Subcutaneous adipose tissue (tissue), 4 donors: ENCODE results near the gene LRRC14B. TPM values are rescaled to one million over a fixed set of nuclear protein-coding genes. Genes with fewer than 3 reads are reported as not detected.

Source experiments
- CTCF ChIP-seq: fragments of 450-650 bp; IDR thresholded peaks from one replicate; pipeline ENCODE4 v1.5.1; 2016; ENCODE audit warnings: low read depth, mild to moderate bottlenecking, control low read depth, antibody characterized with exemption, moderate library complexity
- total RNA-seq, 4 donors: library from RNA; depleted of rRNA; stranded (reverse); fragments of >200 nt; gene quantifications; one replicate each; pipeline ENCODE4 v1.1.0, GENCODE V29; 2016

The LRRC14B gene
- total RNA-seq, 4 donors from 2014 or later, result not detected

DNA sequence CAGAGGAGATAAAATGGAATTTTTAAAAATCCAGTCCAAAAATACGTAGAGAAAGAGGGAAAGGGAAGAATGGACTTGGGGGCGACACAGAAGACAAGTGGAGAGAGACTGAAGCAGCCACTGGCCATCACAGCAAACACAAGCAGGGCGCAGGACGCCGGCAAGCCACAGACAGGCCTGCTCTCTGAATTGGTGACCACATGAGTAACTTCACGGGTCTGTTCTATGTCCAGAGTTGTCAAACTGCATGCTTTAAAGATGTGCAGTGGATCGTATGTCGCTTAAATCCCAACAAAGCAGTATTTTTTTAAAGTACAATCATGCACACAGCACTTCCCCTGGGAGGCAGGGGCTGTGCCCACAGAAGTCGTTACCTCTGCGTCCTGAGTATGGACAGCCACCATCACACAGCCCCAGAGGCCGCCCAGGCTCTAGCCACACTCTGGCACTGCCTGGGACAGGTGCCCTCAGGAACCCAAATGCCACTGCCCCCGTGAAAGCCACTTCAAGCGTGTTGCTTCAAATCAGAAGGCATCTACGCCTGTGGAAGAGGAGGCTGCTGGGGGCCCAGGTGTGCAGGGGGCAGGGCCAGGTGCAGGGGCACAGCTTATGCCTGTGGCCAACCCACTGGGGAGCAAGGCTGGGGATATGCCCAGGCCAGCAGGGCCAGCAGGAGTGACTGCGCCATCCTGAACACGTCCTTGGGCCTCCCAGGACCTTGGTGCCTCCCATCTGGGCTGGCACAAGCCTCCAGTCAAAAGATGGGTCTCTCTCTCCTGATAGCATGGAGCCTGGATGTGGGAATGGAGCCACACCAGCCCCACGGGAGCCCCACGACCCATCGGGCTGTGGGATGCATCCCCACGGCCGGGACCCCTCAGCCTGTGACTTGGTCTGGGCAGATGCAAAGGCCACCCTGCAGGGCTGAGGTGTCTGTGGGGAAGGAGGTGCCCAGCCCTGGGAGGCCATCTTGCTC, 5.9 kb upstream of the LRRC14B start:
- no peak for TF ChIP-seq CTCF

DNA sequence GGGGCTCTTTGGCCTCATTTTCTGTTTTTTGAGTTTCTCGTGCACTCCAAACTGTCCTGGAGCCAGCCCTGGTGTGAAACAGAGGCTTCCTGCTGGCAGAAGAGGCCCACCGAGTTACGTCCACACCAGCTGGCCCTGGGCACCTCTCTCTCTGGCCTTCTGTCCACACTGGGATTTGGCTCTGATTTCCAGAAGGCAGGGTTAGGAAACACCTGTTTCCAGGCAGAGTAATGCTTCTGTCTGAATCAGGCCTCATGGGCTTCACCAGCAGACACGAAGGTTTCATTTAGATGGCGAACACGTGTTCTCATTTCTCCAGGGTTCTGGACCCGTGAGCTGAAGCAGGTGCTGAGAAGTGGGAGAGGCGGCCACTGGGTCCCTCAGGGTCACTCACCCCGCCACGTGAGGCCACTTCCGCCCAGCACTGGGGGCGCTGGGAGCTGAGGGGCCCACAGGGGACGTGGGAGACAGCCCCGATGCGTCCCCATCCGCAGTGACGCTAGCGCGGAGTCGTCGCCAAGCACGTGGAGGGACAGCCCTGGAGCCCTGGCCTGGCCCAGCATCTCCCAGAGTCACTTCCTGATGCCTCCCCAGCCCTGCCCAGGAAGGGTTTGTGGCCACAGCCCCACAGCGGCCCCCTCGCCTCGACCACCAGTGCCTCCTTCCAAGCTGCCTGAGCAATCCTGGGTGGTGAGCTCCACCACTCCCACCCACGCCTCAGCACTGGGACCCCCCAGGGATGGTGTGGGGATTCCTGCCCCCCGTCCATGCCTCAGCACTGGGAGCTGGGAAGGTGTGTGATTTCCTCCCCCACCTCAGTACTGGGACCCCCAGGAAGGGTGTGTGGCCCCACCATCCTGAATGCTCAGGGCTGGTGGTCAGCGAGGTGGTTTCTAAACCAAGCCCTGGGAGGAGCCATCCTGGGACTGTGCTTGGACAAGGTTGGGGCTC, 4.9 kb upstream of the LRRC14B start:
- TF ChIP-seq CTCF, result no peak

- TF ChIP-seq CTCF, result no peak
Measured at GRCh38 chr5:187042-187431, 4.3 kb upstream of the LRRC14B start.

DNA sequence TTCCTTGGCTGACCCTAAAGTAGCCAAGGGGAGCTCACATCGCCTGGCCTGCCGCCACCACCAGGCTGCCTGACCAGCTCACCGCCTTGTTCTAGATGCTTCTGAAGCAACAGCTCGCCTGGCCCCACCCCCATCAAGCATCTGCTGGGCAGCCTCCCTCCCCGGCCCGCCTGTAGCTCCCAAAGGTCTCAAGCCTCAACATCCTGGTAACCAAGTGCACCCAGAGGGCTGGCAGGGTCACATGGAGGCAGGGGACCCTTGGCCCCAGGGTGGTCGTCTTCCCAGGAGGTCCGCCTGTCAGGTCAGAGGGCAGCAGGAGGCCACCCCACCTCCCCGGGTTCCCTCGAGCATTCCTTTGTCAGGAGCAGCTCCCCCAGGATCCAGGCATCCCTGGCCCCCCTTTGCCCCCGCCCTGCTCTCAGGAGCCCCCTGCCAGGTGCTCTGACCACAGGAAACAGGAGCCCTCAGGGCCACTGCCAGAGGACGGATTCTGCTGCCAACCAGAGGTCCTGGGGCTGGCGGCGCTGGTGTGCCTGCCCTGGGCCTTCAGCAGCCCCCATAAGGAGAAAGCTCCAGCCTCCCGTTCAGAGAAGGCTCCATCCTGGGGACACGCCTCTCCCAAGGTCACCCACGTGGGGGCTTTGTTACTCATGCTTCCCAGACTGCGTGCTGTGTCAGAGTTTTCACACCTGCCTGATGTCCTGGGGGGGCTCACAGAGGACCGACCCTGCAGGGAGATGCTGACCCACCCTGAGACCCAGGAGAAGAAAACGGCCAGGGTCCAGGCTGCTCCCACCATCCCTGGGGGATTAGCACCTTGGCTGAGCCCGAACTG, 3.5 kb upstream of the LRRC14B start:
- TF ChIP-seq CTCF, result no peak

DNA sequence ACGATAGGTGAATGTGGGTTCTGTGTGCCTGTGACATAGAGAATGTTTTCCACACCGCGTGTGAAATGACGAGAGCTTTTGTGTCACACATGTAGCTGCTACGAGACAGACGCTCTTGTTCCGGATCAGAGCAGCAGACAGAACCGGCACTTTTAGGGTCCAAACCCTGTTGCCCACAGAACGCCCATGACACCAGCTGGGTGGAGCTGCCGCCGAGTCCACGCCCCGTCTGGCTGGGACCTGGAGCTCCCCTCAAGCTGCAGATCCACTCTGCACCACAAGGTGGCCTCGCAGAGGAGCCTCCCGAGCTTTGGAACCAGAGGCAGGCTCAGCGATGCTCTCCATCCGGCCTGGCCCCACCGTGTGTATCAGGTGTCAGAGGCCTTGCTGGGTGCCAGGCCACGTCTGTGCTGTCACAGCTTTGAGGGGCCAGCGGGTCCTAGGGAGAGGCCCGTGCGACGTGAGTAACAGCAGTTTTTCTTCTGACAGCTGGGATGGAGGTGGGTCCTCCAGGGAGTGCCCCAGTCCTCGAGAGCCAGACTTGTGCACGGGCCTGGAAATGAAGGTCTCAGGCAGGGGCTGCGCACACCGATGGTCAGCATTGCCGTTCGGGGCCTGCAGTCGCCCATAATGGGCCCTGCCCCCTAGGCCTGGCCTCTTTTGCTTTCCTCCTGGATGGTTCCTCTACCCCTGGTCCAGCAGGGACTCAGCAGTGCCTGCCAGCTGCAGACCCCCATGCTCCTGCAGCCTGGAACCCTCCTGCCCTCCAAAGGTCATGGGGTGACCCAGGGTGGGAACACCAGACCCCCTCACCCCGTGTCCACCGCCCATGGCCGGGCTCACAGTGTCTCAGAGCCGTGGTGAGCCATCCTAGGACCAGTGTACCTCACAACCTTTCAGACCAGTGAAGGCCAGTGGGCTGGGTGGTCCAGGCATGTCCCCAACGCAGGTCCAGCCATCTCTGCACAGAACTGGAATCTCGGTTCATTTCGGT, 2.5 kb upstream of the LRRC14B start:
- no peak for TF ChIP-seq CTCF

GRCh38 chr5:189486-189885, 1.8 kb upstream of the LRRC14B start:
- no peak for TF ChIP-seq CTCF
